ENCODE measurements around the gene PHEX.

DNA sequence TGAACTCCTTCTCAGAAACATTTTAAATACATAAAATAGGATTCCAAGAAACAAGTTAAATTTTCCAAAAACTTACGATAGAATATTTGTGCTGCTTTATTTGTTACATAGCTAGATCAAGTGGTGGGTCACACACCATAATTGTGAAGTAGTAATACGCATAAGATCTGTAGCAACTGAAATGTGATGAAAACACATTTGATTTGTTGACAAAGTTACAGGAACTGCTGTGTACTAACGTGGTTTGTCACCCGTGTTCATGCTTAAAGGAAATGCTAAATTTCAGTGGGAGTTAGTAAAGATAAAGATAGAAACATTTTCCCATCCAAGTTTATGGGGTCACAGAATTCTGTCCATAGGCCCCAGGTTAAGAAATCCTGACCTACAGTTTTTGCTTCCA, 34.1 kb upstream of the PHEX start:
- TF ChIP-seq, protein P1, sequence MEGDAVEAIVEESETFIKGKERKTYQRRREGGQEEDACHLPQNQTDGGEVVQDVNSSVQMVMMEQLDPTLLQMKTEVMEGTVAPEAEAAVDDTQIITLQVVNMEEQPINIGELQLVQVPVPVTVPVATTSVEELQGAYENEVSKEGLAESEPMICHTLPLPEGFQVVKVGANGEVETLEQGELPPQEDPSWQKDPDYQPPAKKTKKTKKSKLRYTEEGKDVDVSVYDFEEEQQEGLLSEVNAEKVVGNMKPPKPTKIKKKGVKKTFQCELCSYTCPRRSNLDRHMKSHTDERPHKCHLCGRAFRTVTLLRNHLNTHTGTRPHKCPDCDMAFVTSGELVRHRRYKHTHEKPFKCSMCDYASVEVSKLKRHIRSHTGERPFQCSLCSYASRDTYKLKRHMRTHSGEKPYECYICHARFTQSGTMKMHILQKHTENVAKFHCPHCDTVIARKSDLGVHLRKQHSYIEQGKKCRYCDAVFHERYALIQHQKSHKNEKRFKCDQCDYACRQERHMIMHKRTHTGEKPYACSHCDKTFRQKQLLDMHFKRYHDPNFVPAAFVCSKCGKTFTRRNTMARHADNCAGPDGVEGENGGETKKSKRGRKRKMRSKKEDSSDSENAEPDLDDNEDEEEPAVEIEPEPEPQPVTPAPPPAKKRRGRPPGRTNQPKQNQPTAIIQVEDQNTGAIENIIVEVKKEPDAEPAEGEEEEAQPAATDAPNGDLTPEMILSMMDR (IDR thresholded peaks at IDR 0.05), result no peak
- TF ChIP-seq POLR2AphosphoS5 (IDR thresholded peaks at IDR 0.05) (no peak), POLR2A (IDR thresholded peaks at IDR 0.05) (no peak), EP300 (IDR thresholded peaks at IDR 0.05) (no peak)

Measured in sigmoid colon (tissue), 4 donors.